A172 (cell line): ENCODE data around the gene TPCN2. TPM values are rescaled to one million over a fixed set of nuclear protein-coding genes. Genes with fewer than 3 reads are reported as not detected.
"Not testable (repeated sequence)": the region's sequence is repeated elsewhere in the genome, so short reads cannot be mapped to it uniquely, and the experiment has no call there.

Source experiments
- DNase-seq: peaks from one replicate; pipeline ENCODE4 v3.0.0-alpha.2; 2015; ENCODE audit warnings: low spot score
- total RNA-seq: library from RNA; depleted of rRNA; stranded (reverse); fragments of >200 nt; shearing (Covaris generic); gene quantifications from 2 replicates; pipeline ENCODE4 v1.2.3, GENCODE V29; 2014

TPCN2 gene
- total RNA-seq, 1 experiment from 2014 or later, result 11.9 TPM

DNA sequence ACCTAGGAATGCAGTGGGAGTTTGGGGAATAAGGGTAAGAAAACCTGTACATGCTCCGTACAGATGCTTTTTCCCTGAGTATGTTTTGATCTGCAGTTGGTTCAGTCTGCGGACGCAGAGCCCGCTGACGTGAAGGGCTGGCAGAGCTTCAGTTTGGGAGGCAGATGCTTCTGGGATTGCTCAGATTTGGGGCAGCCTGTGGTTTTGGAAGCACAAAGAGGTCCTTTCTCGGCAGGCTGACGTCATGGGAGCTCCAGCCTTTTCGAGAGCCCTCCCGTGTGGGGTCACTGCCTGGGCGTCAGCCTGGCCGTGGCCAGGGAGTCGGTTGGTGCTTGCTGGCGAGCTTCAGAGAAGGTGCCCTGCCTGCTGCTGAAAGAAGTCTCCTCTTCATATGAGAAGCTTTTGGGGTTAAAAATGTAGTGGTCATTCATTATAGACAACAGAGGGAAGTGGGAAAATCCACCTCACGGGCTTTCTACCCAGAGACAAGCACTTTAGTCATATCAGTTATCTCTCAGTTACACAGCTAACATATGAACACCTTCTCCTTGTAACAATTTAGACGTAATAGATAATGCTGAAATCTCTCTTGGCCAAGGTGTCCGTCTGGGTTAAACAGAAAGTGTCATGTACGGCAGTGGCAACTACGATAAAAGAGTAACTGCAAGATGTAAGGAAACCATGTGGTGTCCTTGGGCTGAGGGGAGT lies 26.8 kb downstream of the TPCN2 start:
- peak; percentile 98 for DNase-seq

DNA sequence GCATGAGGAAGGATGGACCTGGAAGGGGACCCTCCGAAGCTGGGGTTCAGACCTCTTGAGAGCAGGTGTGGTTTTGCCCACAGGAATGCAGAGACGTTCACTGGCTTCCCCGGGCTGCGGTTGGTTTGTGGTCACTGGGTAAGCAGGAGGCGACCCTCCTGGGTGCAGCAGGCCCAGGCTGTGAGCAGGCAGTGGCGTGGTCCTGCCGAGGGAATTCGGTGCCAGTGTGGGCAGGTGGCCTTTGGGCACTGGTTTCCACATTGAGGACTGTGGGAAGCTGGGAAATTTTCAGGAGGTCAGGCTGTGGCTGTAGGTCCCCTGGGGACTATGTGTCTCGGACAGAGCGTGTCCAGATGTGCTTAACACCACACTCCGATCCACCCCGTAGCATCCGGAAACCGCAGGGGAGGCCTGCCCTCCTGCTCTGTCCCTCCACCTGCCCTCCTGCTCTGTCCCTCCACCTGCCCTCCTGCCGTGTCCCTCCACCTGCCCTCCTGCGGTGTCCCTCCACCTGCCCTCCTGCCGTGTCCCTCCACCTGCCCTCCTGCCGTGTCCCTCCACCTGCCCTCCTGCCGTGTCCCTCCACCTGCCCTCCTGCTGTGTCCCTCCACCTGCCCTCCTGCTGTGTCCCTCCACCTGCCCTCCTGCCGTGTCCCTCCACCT lies 27.5 kb downstream of the TPCN2 start:
- DNase-seq, result peak; percentile 82

DNA sequence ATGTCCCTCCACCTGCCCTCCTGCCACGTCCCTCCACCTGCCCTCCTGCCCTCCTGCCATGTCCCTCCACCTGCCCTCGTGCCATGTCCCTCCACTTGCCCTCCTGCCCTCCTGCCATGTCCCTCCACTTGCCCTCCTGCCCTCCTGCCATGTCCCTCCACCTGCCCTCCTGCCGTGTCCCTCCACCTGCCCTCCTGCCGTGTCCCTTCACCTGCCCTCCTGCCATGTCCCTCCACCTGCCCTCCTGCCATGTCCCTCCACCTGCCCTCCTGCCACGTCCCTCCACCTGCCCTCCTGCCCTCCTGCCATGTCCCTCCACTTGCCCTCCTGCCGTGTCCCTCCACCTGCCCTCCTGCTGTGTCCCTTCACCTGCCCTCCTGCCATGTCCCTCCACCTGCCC lies 28.2 kb downstream of the TPCN2 start:
- DNase-seq, result not testable (repeated sequence)

DNA sequence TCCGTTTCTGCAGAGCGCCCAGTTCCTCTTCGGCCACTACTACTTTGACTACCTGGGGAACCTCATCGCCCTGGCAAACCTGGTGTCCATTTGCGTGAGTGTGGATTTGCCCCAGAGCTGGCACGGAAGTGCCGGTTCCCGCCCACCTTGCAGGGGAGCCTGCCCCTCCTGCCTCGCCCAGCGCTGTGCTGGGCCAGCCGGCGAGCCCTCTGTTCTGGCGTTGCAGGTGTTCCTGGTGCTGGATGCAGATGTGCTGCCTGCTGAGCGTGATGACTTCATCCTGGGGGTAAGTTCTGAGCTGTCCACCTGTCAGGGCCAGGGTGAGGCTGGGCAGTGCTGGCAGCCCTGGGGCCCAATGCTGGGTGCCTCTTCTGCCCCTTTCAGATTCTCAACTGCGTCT lies 29.8 kb downstream of the TPCN2 start:
- no peak for DNase-seq

DNA sequence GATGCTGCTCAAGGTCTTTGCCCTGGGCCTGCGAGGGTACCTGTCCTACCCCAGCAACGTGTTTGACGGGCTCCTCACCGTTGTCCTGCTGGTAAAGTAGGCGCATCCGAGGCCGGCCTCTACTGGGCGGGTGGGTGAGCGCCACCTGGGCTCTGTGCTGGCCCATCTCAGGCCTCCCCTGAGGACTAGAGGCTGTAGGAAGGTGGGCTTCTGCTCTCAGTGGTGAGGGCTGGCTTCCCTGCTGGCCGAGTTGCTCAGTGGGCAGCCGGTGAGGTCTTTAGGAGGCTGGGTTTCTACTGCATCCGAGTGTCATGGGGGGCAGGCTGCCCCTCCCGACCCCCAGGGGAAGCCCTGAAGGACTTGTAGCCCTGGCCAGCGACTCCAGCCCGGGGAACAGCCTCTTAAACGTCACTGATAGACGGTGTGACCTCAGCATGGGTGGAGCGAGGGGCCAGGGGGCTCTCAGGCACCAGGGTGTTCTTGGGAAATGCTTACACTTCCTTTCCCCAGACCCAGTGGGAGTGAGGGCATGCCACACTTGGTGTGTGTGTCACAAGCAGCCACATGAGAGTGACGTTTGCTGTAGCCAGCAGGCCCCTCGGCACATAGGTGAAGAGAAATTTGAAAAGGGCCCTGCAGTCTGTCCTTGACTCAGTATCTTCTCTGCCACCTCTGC lies 30.3 kb downstream of the TPCN2 start:
- no peak for DNase-seq

DNA sequence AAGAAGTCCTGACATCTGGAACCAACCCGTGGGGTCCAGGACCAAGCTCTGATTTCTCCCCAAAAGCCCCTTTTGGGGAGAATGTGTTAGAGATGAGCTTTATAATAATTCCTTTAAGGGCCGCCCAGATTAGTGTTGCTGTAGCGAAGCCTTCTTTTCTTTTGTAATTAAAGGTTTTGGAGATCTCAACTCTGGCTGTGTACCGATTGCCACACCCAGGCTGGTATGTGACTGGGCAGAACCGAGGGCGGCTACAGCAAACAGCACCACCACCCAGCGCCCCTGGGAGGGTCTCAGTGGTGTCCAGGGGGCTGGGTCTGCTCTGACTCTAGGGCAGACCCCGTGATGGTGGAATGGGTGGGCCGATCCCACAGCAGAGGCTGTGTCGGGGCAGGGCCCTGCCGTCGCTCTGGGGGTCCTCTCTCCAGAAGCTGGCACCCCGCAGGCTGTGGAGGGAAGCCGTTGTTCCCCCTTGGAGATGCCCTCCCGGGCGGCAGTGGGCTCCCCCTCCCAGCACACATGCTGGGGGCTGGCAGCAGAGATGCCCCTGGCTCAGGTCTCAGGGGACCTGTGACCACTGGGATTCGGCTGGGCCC lies 31.0 kb downstream of the TPCN2 start:
- DNase-seq, result no peak

DNA sequence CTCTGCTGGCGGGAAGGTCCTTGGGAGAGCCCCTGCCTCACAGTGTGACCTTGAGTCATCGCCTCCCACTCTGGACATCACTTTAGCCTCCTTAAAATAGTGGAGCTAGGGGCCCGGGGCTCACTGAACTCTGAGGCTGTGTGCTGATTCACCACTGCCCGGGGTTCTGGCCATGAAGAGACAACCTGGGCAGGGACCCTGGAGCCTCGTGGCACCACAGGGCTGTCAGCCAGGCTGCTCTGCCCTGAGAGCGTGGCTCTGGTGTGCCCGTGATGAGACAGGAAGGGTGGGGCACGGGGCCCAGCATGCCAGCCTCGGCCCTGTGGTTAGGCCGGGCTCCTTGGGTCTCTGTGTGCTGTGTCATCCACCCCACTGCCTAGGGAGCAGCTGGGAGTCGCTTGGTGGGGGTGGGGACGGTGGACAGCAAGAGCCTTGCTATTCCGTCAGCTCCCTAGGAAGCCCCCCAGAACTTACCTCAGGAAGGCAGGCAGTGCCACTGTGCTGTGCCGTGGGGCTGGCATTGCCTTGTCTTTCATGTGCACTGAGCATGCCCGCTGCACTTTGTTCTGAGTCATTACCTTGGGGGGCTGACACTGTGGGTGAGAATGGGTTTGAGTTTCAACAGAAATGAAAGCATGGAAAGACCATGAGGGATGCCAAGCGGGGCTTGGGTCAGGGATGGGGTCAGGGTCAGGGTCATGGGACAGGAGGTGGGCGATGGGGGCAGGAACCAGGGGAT lies 31.7 kb downstream of the TPCN2 start:
- DNase-seq, result peak; percentile 90

DNA sequence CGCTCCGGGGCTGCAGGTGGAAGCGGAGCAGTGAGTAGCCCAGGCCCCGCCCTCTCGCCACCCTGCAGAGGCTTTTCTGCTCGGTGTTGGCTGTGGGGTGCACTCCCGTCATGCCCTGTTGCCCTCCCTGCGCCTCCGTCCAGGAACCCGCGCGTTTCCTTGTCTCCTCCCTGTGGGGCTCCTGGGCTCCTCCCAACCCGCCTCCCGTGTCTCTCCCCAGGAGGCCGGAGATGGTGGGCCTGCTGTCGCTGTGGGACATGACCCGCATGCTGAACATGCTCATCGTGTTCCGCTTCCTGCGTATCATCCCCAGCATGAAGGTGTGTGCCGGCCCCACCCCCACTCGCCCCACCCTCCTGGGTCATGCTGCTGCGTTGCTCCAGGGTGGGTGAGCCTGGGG lies 32.4 kb downstream of the TPCN2 start:
- no peak for DNase-seq

DNA sequence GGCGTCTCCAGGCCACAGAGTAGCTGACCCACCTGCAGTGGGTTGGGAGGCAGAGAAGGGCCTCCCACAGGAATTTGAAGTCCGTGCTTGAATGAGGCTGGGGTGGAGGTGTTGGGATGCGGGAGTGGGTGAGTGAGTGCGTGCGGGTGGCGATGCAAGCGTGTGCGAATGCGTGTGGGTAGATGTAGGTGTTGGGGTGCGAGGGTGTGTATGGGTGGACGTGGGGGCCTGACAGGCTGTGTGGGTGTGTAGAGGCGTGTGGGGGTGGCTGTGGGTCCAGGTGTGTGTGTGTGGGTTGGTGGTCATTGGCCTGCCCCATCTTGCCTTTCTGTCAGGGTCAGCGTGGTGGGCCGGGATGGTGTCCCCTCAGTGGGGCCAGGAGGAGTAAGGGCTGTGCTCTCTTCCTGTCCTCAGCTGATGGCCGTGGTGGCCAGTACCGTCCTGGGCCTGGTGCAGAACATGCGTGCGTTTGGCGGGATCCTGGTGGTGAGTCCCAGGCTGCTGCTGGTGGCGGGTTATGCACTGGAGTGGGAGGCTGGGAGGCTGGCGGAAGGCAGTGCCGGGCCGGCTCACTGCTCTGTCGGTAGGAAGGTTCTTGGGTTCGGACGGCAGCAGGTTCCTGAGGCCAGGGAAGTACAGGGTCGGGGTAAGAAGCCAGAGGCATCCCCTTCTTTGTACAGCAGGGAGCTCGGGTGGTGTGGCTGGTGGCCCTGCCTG lies 35.0 kb downstream of the TPCN2 start:
- no peak for DNase-seq

DNA sequence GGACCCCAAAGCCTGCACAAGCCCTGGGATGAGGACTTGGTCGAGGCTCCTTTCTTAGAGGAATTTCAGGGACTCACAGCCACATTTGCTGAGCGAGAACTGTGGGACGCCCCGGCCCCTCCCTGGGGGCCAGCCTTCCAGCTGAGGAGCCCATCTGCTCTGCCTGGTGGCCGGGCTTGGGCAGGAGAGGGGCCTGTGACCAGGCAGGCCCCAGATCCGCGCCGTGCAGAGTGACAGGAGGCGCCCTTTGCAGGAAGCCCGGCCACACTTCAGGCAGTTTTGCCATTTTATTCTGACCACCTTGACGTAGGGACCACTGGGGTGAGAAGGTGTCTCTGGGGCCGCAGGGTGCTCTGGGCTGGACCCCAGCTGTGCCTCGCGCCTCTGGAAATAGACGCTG lies 35.6 kb downstream of the TPCN2 start:
- no peak for DNase-seq

DNA sequence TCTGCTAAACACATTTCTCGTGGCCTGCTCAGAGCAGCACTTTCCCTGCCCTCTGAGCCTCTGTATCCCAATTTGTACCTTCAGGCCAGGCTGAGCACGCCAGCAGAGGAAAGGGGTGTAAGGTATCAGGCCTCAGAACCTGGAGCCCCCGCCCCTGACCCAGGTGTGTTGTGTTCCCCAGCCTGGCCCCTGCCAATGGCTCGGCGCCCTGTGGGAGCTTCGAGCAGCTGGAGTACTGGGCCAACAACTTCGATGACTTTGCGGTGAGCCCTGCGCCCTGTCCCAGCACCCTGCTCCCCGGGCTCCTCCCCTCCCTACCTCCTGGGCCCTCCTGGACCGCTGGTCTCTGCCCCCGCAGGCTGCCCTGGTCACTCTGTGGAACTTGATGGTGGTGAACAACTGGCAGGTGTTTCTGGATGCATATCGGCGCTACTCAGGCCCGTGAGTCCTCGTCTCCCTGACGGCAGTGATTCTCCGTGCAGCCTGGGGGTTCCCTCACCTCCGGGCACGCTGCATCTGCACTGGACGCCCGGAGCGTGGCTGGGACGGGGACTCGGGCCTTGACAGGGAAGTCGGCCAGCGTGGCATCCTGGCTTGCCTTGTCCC lies 36.9 kb downstream of the TPCN2 start:
- DNase-seq, result no peak

DNA sequence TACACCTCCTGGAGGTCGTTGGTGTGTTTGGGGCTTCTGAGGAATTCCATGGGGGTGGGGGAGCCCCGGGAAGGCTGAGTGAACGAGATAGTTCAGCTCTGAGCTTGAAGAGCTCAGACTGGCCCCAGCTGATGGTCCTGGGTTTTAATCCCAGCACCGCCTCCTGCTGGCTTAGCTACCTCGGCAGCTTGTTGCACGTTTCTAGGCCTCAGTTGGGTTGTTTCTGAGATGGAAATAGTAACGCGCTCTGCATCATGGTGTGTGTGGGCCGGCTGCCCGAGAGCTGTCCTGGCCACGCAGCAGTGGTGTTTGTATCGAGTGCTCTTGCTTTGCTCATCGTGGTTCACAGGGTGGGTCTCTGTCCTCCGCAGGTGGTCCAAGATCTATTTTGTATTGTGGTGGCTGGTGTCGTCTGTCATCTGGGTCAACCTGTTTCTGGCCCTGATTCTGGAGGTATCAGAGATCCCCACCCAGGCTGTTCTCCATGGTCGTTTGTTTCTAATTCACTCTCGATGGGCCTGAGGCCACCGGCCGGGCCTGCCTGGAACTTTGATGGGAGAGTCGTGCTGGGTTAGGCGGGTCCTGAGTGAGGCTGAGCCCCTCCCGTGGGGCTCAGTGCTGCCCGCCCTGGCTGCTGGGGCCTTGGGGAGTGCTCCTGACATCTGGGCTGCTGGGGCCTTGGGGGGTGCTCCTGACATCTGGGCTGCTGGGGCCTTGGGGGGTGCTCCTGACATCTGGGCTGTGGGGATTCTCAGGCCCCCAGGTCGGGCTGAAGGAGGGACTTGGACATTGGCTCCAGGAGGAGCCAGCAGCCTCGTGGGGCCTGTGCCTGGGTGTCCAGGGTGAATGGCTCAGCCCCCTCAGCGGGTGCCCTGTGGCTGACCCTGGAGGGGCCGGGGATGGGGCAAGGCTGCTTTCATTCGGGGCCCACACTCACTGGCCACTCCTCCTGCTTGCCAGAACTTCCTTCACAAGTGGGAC lies 37.7 kb downstream of the TPCN2 start:
- no peak for DNase-seq

DNA sequence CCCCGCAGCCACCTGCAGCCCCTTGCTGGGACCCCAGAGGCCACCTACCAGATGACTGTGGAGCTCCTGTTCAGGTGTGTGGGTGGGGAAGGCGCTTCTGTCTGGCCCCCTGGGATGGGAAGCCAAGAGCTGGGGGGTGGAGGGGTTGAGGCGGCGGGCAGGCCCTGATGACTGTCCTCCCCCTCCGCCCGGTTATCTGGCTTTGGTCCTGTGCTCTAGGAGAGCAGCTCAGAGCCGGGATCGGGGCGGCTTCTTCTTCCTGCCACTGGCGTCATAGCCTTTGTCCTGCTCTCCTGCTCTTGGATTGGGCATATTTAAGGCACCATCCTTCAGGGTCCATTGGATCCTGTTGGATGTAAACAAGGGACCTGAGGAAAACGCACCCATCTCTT lies 38.4 kb downstream of the TPCN2 start:
- DNase-seq, result no peak

DNA sequence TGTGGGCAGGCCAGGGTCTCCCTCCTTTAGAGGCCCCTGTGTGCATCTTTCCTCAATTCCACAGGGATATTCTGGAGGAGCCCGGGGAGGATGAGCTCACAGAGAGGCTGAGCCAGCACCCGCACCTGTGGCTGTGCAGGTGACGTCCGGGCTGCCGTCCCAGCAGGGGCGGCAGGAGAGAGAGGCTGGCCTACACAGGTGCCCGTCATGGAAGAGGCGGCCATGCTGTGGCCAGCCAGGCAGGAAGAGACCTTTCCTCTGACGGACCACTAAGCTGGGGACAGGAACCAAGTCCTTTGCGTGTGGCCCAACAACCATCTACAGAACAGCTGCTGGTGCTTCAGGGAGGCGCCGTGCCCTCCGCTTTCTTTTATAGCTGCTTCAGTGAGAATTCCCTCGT lies 39.1 kb downstream of the TPCN2 start:
- DNase-seq, result no peak

DNA sequence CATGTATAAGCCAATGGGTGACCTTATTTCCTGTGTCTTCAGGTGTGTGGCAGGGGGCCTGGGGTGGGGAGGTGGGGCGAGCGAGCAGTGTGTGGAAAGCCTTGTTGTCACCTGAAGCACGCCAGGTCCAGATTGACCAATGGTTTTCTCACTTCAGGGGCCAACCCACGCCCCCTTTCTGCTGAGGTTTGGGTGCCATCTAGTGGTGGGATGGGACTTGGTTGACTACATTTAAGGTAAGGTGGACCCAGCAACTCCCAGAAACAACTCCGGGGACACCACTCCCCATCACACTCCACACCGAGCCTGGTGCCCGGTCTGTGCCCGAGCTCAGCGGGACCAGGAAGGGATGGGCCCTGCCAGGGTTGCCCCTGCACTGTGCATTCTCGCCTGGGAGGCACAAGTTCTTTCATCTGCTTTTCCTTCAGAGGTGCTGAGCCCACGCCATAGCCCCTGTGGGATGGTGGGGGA lies 40.0 kb downstream of the TPCN2 start:
- peak; percentile 80 for DNase-seq

DNA sequence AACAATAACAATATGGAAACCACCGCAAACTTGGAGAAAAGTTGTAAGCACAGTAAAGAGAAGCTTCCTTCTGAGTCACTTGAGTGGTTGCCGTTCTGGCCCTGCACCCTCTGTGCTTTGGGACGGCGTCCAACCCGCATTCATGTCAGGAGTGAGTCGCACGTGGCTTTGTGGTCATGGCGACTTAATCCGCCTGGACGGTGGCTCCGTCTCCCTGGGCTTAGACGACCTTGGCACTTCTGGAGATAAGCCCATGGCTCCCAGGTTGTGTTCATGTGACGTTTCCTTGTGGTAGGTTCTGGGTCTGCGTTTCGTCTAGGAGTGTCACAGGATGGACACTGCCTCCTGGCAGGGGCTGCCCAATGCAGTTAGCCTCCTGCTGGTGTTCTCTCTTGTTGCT lies 40.5 kb downstream of the TPCN2 start:
- peak; percentile 83 for DNase-seq

DNA sequence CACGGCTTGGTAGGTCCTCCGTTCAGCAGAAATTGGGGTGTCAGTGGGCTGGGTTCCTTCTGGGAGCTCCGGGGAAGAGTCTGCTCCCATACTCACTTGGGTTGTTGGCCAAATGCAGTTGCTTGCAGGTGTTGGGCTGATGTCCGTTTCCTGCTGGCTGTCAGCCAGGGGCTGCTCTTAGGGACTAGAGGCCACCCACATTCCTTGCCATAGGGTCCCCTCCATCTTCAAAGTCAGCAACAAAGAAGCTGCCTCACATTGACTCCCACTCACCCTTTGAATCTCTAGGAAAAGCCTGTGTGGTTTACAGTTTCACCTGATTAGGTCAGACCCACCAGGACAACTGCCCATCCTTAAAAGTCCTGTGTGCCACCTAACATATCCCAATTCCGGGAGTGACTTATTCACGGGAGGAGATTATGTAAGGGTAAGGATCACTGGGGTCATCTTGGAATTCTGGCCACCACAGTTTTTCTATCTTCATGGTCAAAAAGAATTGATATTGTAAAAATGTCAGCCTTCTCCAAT lies 43.0 kb downstream of the TPCN2 start:
- no peak for DNase-seq

DNA sequence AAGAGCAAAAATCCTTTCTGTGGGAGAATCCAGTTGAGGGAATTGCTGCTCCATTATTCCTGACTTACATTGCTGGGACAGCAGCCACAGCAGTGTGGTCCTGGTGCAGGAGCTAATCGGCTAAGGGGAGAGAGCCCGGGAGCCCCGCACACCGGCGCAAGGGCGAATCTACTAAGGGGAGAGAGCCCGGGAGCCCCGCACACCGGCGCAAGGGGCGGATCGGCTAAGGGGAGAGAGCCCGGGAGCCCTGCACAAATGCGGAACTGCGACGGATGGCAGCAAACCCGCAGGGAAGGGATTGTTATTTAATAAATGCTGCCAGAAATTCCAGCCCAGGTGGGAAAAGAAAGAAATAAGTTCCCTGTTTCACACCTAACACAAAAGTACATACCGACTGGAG lies 43.5 kb downstream of the TPCN2 start:
- no peak for DNase-seq

DNA sequence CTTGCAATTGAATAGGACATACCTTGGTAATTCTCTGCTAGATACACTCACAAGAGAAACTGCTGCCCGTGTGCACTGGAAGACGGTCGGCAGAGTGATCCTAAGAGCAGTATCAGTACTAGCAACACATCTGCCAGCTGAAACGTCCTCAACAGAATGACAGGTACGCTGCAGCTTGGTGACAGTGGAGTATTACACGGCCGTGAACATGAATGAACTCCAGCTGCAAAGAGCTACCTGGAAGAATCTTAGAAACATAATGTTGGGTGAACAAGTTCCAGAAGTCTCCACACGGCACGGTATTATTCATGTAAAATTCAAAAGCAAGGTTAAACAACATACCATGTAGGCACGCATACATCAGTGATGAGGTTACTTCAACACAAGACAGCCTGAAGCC lies 44.4 kb downstream of the TPCN2 start:
- no peak for DNase-seq
